Urothelium cell line (cell line): ENCODE data around the gene MAP3K12.
A peak's percentile ranks its signal among the peaks of the same experiment; 100 is the strongest.

Source experiments
- DNase-seq: peaks from one replicate; pipeline ENCODE4 v3.0.0; 2011; ENCODE audit warnings: low spot score, mixed read lengths
- FAIRE-seq: peaks from 2 replicates; lab custom pipeline; 2011; peaks lifted over from hg19 to GRCh38; lab: Jason Lieb, UNC

MAP3K12 gene

DNA sequence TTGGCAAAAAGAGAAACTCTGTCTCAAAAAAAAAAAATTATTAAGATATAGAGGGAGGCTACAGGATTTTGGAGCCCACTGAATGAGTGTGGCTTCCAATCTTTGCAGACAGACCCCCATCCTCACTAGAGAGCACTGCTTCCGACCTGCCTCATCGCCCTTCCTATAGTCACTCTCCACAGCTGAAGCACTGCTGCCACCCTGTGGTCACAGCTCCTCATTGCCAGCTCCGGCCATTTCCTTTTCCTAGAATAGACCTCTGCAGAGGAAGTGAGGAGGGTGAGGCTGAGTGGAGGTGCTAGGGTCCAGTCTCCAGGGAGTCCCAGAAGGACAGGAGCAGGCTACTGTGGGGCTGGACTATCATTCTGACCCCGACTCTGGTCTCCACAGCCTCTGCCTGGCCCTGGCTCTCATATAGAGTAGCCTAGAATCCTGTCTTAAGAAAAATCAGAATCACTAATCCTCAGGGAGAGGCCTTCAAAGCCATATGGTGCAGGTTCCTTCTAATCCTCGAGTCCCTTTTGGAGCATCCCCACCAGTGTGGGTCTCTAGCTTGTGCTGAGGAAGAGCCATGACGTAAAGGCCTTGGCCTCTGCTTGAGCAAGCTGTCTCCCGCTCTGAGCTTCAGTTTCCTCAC is 9.4 kb upstream of the MAP3K12 start:
- FAIRE-seq (no peak), DNase-seq (peak; percentile 80)

DNA sequence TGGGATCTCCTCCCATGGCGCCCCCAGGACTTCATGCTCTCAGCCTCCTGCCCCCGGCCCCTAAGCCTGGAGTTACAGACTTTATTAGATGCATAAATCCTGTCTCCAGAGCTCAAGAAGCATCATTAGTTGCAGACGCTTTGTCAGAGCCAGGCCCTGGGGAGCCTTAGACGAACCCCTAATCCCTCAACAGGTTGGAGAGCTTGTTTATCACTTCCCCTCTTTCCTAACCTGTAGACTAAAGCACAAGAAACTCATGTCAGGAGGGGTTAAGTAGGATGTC is 8.3 kb upstream of the MAP3K12 start:
- FAIRE-seq (no peak), DNase-seq (no peak)

DNA sequence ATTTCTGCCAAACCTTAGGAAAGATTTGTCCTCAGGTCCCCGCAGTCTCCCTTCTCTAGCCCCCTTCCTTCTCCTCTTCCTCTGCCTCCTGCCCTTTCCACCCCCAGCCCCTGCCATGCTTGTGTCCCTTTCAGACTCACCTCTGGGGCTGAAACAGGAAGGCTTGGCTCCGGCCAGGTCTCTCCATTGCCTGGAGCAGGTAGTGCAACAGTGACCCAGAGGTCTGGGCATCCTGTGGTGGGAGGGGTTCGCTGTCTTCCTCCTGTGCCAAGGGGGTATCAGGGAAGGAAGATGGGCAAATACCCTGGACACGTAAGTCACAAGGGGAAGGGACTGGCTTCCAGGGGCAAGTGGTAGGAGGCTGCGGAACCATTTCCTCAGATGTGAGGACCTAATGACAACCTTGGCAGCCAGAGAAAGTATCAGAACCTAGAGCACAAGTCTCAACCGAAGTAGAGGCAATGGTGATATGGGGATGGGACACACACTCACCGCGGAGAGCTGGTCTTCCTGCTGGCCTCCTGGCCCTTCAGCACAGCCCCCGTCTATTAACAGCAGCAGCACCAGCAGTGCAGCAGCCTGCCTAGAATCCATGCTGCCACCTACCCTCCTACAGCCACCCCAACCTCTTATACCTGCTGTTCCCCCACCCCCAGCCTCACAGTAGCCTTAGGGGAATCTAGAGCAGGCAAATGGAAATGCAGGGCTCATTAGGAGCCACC is 7.8 kb upstream of the MAP3K12 start, which contains the start of gene NPFF:
Gene NPFF, minus strand, starts transcription at position 604 of the 722 bp plus-strand sequence. Its CDS starts 10 bp downstream, at position 594.
- no peak for FAIRE-seq

DNA sequence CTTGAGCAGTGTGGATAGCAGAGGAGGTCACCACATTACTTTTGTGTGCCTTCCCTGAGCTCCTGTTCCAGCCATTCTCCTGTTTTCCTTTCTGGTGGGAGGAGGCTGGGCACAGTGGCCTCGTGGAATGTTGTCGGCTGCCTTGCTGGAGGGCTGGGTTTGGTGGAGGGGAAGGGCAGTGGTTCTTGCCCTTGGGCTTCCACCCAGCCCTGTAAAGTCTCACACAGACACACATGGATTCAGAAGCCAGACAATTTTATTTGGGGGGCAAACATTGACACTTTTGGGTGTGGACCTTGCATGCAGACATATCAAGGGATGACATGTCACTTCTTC is 7.2 kb upstream of the MAP3K12 start:
- DNase-seq (no peak), FAIRE-seq (no peak)

More for the DNA sequence above, 7.8 kb upstream of the MAP3K12 start, which contains the start of gene NPFF:
- DNase-seq, result no peak

DNA sequence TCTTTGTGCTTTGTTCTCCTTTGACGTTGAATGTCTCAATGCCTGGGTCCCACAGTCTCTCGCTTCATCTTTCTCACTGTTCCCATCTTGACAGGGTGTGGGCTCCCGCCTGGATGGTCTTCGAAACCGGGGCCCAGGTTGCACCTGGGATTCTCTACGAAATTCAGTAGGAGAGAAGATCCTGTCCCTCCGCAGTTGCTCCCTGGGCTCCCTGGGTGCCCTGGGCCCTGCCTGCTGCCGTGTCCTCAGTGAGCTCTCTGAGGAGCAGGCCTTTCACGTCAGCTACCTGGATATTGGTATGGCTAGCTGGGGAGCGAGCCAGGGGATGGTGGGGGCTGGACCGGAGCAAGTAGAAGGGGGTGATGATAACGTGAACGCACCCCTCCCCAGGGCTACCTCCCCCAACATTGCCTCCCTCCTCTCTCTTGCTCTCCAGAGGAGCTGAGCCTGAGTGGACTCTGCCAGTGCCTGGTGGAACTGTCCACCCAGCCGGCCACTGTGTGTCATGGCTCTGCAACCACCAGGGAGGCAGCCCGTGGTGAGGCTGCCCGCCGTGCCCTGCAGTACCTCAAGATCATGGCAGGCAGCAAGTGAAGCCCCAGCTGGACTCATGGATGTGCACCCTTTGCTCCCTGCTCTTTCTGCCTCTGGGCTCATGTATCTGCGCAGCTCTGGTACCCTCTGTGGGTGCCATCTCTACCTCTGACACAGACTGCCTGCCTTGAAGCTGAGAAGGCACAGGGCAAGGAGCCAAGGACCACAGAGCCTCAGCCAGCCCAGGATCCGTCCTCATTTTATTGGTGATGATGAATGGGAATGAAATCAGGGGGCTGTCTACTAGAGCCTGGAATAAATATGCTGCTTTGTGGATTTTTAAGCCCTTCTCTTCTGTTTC is 6.5 kb upstream of the MAP3K12 start:
- FAIRE-seq (no peak), DNase-seq (no peak)

DNA sequence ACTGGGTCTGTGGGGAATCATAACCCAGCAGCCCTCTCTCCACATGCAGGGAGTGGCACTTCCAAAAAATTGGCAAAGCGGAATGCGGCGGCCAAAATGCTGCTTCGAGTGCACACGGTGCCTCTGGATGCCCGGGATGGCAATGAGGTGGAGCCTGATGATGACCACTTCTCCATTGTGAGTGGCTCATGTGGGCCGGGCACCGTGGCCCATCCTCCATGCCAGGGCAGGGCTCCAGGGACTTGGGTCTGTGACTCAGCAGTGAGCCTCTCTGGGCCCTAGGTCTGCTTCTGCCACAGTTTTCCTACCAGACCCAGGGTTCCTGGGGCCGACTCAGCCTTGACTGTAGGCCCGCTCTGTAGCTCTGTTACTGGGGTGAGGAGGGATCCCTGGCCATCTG is 5.8 kb upstream of the MAP3K12 start:
- DNase-seq, result no peak
- FAIRE-seq, result no peak

DNA sequence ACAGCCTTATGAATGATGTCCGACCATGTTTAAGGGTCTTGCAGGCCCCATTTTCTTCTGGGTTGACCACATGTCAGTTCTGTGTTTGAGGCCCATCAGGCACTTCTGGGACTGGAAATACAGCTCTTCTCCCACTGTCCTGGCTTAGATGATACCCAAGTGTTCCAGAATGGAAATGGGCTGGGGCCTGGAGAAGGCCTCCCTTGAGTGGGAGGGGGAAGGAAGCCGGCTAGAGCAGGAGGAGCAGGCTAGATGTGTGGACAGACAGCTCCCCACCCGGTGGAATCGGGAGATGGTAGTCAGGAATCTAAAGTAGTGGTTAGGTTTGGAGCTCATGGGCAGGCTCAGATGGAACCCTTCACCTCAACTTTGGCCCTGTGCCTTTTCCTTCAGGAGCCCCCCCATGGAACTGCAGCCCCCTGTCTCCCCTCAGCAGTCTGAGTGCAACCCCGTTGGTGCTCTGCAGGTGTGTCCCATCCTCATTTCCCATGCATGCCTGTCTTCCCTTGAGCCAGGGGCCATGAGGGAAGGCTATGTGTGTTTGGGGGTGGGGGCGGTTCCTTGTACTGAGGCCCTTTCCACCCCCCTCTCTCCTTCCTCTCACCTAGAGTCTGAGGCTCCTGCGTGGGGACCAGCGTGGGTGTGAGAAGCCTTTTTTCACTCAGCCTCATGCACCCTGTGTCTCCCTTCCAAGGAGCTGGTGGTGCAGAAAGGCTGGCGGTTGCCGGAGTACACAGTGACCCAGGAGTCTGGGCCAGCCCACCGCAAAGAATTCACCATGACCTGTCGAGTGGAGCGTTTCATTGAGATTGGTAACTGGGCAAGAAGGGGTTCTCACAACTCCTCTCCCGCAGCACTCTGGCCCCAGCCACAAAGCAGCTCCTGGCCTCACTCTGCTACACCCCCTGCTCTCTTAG is 5.0 kb upstream of the MAP3K12 start:
- no peak for DNase-seq
- FAIRE-seq, result no peak

DNA sequence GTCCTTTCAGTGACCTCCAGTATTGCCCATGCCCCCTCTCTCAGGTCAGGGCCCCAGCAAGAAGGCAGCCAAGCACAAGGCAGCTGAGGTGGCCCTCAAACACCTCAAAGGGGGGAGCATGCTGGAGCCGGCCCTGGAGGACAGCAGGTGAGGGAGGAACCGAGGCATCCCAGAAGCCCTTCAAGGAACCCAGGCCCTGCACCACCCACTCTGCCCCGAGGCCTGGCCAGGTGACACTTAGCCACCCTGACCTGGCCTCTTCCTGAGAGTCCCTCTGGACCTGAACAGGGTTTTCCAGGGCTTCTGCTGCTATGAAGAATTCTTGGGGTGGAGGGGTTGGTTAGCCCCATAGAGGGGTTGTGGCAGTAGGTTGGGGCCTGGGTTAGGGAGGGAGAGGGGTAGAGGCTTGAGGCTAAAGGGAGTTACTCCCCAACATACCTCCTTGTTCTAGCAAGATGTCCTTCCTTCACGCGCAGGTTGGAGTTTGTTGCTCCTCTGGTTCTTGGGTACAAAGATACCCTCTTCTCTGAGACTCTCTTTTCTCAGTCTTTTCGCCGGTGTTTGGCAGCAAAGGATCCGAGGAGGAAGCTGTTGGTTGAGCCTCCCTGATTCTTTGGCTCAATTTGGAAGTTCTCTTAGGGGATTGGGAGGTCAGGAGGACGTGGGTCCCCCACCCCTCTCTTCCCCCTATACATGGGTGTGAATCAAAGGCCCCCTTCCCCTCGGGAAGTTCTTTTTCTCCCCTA is 3.9 kb upstream of the MAP3K12 start:
- DNase-seq (no peak), FAIRE-seq (no peak)

DNA sequence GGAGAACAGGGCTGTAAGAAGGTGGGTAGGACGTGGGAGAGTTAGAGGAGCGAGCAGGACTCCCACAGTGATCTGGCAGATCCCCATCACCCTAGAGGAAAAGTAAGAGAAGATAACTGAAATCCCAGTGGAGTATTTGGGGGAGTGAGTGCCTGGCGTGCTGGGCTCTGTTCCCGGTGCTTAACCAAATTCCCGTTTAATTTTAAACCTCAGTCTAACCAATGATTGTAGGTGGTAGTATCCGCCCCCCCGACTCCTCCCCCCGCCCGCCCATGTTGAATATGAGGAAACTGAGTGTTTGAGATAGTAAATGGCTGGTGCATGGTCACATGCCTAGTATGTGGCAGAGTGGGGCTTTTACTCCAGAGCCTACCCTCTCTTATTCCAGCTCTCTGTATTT is 3.1 kb upstream of the MAP3K12 start:
- FAIRE-seq (no peak), DNase-seq (no peak)

DNA sequence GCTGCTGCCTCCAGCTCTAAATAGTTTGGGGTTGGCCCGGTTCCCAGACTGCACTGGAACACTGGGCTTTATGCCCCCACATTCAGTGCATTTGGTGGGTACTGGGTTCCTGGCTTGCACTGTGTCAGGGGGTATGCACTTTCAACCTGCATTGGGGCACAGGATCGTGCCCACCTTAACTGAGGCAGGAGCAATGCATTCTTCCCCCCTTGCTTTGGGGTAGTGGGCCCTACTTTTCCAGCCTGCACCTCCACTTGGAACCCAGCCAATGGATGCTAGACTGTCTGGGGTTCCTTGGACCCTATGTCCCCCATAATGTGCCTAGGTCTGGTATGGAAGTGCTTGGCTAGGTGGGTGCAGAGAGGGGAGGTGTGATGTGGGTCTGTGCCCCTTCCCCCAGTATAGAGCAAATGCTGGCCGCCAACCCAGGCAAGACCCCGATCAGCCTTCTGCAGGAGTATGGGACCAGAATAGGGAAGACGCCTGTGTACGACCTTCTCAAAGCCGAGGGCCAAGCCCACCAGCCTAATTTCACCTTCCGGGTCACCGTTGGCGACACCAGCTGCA is 2.4 kb upstream of the MAP3K12 start:
- FAIRE-seq (no peak), DNase-seq (no peak)

DNA sequence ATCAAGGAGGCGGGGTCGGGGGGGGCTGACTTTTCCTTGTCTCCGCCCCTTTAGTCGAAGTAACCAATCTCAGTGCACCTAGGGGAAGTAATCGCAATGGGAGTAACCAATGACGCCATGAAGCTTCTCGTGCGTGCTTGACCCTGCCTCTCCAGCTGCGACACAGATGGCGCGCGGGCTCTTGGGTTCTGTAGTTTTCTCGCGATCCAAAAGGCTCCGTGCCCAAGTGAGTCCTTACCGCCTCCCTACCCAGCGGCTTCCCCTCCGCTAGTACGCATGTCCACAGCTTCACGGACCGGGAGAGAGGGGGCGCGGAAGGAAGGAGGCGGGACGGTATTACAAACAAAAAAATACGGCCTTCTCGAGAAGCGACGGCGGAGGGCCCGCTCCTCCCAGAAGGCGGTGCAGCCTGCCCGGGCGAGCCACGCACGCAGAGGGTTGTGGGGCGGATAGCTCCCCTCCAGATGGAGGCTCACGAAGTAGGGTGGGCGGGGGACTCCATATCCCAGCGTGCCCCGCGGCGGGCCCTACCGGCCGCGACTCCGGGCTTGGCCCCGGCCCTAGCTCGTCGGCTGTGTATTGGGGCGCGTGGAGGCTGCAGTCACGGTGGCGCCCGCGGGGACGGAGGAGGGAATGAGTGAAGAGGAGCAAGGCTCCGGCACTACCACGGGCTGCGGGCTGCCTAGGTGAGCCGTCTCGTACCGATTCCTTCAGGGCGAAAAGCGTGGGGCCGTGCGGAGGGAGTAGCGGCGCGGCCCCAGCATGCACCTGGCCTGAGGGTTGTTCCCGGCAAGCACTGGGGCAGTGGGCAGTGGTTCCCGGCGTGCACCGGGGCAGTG is 1.7 kb upstream of the MAP3K12 start, which contains the start of gene TARBP2:
Gene TARBP2, plus strand, starts transcription at position 508 of the 839 bp plus-strand sequence. Its CDS starts 126 bp downstream, at position 634.
- DNase-seq (peak; percentile 96), FAIRE-seq (peak; percentile 87)

DNA sequence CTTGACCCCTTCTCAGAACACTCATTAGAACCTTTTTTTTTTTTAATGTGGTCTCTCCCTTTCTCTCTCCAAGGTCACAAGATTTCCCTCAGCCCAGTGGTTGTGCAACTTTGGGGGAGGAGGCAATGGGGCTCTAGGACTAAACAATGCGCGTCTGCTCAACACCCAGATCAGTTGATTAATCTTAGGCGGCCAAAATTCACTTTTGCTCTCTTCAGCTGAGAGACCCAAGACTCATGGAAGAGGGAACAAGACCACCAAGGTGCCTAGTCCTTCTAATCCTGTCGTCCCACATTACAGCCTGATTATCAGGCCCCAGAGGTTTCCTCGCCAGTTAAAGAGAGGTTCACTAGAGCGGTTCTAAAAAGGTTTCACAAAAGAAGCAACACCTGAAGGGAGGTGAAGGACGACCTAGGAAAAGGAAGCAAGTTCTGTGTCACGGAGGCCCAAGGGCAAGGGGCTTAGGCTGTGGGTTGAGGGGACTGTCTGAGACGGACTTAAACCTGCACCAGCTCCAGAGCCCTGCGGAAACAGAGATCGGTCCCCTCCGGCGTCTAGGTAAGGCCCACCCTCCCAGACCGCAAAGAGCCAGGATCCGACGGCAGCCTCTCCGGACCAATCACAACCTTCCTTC is 1.0 kb upstream of the MAP3K12 start:
- DNase-seq (no peak), FAIRE-seq (no peak)

DNA sequence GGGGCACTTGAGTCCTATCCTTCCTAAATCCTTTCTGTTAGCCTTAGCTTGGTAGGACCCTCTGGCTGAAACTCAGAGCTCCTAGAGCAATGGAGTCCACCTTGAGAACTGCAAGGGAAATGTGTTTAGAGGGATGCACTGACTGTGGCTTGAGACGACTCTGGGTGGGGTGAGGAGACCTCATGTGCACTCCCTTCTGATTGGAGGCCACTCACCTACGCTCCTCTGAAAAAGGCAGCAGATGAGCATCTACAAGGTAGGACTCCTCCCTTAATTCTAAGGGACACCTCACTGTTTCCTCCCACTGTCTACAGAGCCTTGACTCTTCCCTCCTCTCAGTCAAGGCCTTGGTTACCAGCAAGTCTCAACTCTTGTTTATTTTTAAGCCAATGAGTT is 1.0 kb downstream of the MAP3K12 start:
- no peak for DNase-seq
- no peak for FAIRE-seq

DNA sequence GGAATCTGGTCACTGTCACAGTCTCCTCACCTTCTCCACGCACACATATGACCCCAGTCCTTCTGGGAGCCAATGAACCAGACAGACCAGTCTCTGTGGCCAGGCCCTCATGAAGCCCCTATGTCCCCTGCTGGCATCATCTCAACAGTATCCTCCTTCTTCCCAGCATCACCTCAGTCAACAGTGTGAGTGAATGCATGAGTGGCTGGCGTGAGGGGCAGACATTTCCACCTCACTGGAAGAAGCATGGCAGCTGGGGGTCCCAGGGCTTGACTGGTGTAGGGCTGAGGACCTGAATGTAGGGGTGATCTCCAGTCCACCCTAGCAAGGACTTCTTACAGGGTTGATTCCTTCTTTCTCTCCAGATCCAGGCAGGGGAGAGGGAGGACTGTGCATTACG is 1.8 kb downstream of the MAP3K12 start:
- DNase-seq (no peak), FAIRE-seq (no peak)

DNA sequence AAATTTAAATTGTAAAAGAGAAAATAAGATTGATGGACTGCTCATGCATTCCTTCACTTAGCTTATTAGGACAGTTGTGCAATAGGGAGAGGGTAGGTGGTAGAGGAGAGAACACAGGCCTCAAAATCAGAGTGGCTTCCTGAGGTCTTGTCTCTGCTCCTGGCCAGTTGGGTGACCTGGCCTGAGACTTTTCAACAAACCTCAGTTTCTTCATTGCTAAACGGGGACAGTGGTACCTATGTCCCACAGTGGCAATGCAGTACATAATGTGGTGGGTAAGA is 2.6 kb downstream of the MAP3K12 start:
- DNase-seq (no peak), FAIRE-seq (no peak)

DNA sequence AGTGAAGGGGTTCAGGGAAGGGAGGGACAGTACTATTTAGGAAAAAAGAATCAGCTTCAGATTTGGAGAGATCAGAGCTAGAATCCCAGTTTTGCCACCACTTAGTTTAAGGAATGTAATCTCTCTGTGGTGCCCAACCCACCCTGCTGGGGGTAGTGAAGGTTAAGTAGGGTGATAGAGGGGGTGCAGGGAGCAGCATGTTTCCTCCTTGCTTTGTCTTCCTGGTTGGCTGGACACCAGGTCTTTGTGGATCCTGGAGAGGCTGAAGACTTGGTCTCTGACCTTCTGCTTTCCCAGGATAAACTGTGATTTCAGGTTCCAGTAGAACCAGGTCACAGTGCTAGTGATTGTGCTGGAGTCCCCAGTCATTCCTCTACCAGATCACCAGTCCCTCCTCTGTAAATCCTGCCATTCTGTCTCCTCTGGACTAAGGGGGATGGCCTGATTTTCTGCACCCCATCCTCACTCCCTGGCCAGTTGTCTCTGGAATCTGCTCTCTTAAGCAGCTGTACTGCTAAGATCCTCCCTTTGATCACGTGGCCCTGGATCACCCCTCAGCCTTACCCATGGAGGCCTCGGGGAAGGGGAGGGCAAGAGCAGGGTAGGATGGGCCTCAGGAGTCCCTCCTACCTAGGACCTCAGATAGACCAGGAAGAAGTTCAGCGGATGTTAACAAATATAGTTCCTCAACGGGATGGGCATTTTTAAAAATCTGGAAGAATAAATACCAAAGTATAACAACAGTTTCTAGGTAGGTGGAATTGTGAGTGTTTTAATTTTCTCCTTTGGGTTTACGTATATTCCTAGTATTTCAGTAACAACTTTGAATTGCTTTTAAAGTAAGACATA is 3.1 kb downstream of the MAP3K12 start:
- DNase-seq (no peak), FAIRE-seq (no peak)

DNA sequence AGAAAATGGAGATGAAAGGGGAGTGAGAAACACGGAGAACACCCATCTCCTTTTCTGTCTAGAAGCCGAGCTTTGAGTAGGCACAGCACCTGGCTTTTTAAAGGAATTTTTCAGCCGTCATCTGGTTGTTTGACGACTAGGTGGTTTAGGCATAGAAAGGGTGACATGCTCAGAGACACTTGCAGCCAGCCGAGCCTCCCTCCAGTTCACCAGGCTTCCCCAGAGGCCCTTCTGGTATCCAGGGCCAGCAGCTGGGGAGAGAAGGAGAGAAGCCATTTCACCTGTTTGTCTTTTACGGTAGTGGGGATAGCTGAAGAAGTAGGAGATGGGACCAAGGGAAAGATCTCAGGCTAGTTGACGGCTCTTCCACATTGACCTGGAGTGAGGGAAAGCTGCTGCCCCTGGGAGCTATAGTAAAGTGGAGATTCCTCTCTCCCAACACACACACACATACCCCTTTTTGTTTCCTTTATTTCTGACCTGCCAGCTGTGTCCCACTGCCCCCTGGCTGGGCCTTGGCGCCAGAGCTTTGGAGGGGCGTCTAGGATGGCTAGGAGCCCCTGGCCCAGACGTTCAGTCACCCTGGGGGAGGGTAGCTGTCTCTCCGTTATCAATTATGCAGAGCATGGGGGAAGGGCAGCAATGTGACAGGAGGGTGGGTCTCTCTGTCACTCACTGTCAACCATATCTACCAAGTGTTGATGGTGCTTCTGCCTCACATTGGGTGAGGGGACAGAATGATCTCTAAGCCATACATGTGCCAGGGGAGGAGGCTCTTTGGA is 5.5 kb downstream of the MAP3K12 start:
- FAIRE-seq (no peak), DNase-seq (no peak)
